GM18870 (cell line): ENCODE measurements around the gene FAM3C.

Source experiments
- ATAC-seq: cut with Tn5 transposase; IDR thresholded peaks from one replicate; pipeline ENCODE4 v1.9.1; 2021; ENCODE audit warnings: moderate library complexity; ENCODE audit not compliant: unreplicated experiment

FAM3C gene

DNA sequence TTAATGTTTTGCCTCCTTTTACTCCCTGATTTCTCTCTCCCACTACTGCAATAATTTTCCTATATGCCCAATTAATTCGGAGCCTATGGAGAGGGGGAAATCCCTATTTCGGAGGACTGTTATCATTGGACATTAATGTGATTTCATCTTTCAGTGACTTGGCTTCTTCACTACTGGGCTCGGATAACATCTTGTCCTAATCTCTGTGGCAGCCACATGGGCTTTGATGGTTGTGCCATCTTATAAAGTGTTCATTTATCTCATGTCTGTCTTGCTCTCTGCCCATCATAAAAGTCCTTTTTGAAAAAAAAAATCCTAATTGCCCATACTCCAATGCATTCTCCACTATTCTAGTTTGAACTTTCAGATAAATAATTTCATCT lies 15.5 kb upstream of the FAM3C start:
- no peak for ATAC-seq

DNA sequence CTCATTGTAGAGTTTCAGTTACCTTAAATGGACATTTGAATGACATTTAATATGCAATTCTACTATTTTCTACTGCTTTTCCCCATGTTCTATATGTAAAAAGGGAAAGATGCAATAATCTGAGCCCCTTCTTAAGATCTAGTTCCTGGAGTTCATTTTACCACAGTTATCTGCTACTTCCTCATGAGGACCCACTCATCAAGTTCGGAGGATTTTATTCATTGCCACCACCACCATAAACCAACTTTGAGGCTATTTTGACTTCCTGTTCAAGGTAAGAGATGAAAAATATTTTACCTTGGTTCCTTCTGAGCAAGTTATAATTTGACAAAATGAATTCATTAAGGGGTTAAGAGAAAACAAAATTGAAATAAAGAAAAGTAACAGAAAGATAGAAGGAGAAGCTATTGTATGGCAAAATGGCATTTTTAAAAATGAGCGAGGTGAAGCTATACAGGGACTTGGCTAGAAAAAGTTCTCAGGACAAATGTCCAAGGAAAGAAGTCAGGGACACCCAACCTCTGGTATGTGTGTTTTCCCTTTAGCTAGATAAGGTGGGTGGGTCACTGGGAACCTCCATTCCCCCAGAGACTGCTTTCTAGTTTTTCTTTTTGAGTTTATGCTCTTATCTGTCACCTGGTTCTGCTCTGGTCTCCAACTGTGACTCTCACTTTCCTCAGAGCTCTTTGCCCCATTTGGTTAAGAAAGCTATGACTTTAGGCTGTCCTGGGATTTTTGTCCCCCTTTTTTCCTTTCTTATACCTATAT lies 14.9 kb upstream of the FAM3C start:
- peak; percentile 82 for ATAC-seq

DNA sequence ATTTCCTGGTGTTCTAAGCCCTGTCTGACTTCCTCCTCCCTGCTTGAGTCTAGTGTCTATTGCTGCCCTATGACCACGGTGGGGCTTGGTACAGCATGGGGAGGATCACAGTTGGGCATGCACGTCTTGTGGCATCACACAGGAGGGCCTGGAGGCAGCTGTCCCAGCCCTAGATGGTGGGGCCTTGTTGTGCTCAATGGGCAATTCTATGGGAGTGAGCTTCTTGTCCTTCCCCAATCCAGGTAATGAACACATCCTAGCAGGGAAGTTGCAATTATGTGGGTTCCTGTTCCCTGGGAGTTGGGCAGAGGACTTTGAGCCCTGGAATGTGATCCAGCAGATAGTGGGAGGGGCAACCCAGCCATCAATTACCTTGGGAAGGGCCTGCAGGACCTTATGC lies 10.8 kb upstream of the FAM3C start:
- no peak for ATAC-seq

DNA sequence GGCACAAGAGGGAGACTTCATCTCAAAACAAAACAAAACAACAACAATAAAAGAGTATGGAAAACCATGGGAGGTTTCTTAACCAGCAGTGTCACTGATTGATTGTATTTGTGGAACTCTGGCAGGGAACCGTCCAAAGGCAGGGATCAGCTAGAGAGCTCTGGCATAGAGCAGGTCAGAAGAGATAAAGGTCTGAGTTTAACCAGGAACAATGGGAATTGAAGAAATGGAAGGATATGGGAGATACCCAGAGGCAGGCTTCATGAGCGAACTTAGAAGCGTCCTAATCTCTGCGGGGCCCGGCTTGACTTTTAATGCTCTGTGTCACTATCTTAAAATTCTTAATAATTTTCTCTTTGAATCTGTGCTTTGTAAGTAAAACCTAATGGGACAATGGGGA lies 10.4 kb upstream of the FAM3C start:
- no peak for ATAC-seq

DNA sequence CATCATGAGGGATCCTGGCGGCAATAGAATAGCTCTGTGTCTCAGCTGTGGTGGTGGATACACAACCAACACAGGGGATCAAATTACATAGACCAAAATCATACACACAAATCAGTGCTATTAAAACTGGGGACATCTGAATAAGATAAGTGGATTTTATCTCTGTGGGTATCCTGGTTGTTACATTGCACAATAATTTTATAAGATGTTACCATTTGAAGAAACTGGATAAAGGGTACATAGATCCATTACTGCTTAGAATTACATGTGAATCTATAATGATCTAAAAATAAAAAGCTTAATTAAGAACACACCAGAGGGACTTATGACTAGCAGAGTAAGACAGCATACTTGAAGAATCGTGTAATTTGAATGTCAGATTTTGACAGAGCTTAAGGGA lies 8.2 kb upstream of the FAM3C start:
- ATAC-seq = no peak

DNA sequence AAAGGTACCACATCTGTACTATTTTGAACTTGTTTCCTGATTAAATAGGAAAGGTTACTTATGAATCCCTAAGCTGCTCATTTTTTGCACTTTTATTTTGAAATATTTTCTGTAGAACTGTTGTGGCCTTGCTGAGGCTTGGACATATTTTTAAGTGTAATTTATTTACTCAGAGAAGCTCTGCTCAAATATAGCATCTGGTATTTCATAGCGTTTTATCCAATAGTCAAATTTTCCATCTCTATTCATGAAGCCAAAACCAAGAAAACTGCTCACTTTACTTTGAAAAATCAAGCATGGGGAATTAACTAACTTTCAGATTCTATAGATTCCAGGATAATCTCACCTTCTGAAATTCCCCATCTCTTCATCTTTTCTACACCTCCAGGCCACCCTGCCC lies 6.6 kb upstream of the FAM3C start:
- no peak for ATAC-seq

DNA sequence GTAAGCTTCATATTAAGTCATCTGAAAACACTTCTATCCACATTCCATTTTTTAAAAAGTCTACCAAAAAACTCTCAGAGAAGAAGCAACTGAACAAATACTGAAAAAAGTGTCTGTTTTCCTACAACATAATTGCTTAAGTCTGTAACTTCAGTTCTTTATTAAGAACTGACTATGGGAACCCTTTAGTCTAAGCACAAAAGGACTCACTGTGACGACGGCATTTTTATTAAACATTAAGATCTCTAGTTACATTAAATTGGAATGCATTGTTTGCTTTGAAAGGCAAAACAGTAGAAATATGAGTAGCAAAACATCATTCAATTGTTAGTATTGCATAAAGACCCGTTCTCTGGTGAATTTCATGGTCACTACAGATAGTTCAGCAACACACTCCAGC lies 5.8 kb upstream of the FAM3C start:
- ATAC-seq = no peak

DNA sequence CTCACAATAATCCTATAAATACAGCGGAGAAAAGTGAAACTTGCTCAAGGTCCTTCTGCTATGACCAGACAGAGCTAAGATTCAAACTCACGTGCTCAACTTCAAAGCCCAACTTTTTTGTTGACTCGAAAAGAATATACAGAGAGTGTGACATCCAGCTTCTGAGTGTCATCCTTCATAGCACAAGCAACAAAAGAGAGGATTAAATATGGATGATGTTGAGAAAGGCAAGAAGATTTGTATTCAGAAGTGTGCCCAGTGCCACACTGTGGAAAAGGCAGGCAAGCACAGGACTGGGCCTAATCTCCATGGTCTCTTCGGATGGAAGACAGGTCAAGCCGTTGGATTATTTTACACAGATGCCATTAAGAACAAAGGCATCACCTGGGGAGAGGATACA lies 2.1 kb upstream of the FAM3C start:
- ATAC-seq = no peak

DNA sequence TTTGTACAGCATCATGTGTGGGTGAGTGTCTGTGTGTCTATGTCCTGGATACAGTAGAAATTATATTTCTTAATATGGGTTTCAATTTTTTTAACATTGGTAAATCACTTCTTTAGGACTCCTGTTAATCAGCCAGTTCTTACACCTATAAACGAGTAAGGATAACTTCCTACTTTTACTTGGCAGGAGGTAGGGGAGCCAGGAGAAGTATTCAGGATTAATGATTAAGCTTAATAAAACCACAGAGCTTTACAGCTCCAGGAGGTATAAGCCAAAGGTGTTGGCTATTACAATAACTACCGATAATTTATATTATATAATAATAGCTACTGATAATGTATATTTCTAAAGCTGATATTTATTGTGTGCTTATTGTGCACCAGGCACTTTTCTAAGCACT lies 1.7 kb upstream of the FAM3C start:
- no peak for ATAC-seq

DNA sequence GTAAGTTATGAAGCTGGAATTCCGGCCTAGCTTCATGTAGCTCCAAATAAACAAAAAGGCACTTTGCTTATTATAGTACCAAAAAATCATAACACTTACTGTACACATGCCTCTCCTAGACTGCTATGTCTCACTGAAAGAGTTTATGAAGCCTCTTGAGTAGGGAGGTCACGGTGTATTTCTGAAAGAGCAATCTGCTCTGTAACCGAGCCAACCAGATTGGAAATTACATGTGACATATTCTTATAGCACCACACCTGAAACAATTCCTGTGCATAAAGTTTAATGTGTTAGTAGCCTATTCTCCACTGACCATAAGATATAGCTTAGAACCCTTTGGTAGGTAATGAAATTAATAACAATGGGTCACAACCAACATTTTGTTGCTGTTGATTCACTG lies 1.3 kb upstream of the FAM3C start:
- ATAC-seq = no peak

DNA sequence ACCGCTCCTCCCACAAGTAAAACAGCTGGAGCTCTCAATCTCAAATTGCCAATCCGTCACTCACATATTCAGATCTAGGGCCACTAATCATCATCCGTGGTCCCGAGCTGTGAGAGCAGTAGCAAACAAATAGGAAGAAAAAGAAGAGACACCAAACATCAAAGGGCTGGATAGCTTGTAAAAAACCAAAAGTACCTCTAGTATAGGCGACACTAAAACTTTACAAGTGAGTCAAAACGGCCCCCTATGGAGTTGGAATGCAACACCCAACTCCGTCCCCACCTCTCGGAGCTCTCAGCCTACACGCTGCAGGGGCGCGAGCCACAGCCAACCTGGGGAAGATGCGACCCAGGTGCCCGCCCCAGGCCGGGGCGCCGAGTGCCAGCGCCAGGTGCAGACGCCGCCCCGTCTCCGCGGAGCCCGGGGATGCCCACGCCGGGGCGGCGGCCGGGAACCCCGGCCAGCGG lies 581 bp downstream of the FAM3C start:
- ATAC-seq = peak; percentile 34

DNA sequence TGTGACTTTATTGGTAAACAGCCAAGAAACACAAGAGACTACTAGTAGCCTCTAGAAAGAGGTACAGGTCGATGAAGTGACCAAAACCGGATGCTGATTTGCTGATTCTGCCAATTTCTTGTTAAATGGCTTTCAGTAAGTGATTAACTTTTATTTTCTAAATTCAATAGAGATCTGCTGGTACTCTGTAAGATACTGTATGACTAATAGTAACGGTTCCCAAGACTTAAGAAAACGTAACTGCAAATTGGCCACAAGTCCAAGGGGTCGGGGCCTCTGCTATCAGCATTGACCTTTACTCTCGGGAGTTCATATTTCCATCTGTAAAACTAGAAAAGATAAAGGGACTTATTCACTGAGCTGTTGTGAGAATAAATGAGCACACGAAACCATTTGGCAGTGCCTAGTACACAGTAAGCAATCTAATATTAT lies 1.4 kb downstream of the FAM3C start:
- ATAC-seq = peak; percentile 50

DNA sequence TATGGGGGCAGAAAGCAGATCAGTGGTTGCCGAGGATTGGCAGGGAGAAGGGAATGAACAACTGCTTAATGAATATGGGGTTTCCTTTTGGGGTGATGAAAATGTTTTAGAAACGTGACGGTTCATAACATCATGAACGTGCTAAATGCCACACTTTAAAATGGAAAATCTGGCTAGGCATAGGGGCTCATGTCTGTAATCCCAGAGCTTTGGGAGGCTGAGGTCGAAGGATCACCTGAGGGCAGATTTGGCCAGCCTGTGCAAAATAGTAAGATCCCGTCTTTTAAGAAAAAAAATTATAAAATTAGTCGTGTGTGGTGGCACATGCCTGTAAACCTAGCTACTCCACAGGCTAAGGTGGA lies 3.1 kb downstream of the FAM3C start:
- no peak for ATAC-seq

DNA sequence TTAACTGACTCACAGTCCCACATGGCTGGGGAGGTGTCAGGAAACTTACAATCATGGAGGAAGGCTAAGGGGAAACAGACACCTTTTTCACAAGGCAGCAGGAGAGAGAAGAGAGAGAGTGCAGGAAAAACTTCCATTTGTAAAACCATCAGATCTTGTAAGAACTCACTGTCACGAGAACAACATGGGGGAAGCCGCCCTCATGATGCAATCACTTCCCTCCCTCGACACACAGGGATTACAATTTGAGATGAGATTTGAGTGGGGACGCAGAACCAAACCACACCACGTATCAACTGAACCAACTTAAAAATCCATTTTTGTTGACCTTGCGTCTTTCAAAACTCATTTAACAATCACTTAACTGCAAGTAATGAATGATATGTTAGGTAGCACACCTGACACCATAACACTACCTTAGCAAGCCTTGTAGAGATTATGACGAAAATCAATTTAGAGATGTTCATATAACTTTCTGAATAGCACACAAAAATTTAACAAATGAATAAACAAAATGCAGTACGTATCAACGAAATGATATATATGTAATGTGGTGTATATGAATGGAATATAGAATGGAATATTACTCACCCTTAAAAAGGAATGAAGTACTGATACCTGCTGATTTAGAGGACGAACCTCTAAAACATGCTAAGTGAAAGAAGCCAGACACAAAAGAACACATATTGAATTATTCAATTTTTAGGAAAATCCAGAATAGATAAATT lies 3.7 kb downstream of the FAM3C start:
- ATAC-seq = no peak

DNA sequence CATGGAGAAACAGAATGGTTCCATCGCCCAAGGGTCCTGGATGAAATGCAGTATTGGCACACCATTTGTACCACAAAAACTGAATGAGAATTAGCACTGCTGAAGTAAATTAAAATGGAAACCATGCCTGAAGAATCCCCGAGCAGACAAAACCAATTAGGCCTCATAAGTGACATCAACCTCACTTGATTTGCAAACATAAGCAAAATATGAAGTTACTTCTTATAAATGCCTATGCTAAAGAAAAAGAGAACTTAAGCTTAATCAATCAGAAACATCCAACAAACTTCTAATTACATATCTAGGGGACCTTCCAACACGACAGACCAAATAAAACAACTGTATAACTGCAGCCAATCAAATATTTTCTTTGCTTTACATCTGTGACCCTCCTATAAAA lies 4.4 kb downstream of the FAM3C start:
- no peak for ATAC-seq

DNA sequence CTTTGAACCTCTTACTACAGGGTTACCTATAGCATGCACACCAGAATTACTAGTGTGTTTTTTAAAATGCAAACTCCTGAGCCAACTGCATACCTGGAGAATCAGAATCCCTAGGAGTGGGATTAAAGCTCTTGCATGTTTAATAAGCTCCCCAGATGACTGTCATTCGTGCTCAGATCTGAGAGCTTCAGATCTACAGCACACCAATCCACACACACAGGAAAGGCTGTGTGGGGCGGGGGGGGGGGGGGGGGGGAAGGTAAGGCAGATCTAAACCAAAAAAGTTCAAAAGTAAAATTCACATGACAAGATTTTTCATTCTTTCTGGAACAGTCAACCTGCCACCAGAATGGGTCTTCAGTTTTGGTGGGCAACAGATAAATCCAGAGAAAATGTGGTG lies 5.5 kb downstream of the FAM3C start:
- ATAC-seq = no peak

DNA sequence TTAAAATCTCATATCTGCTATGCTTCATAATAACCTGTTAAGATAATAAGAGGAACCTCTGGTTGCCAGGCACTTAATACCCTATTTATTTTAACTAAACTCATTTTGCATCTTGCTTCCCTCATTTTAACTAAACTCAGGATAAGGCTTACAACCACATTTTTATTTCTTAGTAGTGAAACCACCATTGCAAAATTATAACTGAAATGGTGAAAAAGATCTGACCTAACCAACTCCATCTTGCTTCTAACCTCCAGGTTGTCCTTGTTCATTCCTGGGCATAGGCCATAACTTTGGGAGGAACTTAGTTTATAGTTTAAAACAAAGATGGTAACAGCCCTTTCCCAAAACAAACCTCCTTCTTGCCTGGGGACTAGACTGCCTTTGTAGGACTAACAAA lies 6.0 kb downstream of the FAM3C start:
- no peak for ATAC-seq

DNA sequence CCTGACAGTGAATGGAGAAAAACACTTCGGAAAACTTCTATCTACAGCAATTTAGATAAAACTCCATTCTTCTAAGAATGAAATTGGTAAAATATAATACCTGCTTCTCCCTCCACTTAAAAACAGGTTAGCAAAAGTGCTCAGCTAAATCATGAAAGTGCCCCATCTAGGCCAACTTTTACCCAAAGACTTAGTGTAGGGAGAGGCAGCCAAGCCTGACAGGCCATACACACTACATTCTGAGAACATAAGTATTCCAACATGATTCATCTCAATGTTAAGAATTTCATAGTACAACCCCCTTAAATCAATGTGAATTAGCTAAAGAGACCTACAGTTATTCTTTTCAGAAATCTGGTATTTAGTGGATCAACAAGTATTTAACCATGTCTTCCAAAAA lies 7.2 kb downstream of the FAM3C start:
- ATAC-seq = no peak

DNA sequence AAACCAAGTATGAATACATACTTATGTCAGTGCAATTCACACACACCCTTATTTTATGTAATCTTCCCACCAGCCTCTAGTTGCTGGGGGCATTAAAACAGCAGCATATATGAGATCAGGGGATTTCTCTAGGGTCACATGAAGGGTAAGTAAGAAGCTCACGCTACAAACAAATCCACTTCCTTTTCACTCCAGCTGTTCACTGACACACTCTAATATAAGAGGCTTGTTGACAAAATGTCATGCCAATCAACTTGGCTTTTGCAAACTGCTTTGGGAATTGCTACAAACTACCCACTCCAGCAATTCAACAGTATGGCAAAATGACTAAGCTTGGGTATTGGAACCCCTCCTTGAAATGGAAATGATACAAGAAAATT lies 10.3 kb downstream of the FAM3C start:
- peak; percentile 96 for ATAC-seq

DNA sequence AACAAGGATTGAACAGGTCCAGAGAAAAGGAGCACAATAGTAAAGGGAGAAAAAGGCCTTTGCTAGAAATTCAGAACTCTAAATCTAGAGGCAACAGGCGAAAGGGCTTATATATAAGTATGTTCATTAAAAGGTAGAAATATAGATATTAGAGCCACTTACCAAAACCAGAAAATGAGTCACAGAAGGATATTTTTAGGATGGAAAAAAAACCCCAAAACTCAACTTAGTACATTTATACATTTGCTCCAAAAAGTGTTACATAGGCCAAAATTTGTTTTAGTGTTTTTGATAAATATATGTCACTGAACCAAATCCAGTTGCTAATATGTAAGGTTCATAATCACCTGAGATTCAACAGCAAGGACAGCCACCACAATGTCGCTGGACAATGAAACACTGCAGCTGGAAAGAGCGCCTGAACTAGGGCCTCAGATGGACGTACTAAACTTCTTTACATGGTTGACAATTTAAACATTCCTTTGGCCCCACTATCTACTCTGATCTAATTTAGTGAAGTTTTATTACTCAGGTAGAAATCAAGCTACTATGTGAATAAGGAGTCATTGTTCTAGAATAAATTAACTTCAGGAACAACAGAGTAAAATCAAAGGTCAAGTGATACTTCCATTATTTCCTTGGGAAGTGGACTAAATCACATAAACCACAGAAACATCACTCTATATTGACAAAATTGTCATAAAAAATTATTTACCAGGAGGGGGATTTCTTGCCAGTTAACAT lies 10.9 kb downstream of the FAM3C start:
- no peak for ATAC-seq

DNA sequence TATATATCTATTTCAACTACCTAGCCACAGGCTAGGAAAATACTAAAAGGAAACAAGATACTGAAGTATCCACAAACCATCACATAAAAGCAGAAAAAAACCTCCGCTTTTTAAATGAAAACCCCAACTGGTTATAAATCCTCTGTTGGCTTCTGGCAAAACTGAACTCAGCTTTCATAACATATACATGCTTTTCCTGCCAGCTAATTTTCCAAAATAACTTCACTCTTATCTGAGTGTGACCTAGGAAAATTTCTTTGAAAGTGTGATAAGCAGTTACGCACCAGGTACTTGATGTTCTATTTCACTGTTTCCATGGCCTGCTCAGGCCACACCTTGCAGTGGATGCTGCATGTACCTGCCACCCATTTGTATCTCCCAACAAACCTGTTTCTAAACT lies 11.8 kb downstream of the FAM3C start:
- no peak for ATAC-seq
